Gastrocnemius medialis (tissue), 4 donors: Measurements from ENCODE around the gene WDR86. TPM values are rescaled to one million over a fixed set of nuclear protein-coding genes. Genes with fewer than 3 reads are reported as not detected.
A peak's percentile ranks its signal among the peaks of the same experiment; 100 is the strongest.

Experiments
- ATAC-seq, 2 donors: fragments of 150-250 bp; one replicate each; pipeline ENCODE4 v1.9.1; 2016
- DNase-seq, 2 donors: peaks; one replicate each; pipeline ENCODE4 v3.0.0-alpha.2; 2019
- H3K27ac ChIP-seq, 4 donors: fragments of 200-600 bp; sonication (generic); 1 replicate in 1 of 4; 2 replicates in 3 of 4; pipeline ENCODE4 v1.5.1; 2016 to 2018; ENCODE audit warnings: mild to moderate bottlenecking in 2 of 4, moderate library complexity in 1 of 4
- H3K27me3 ChIP-seq, 3 donors: fragments of 200-600 bp; sonication (generic) in 2 of 3; 1 replicate in 1 of 3; 2 replicates in 2 of 3; pipeline versions ENCODE4 v1.5.1 to v1.6.0; 2016 to 2019; ENCODE audit warnings: mild to moderate bottlenecking in 1 of 3, moderate library complexity in 1 of 3
- H3K36me3 ChIP-seq, 2 donors: fragments of 200-600 bp; sonication (generic) in 1 of 2; one replicate each; pipeline ENCODE4 v1.5.1; 2017 to 2018
- H3K4me1 ChIP-seq, 2 donors: fragments of 200-600 bp; sonication (generic) in 1 of 2; one replicate each; pipeline ENCODE4 v1.5.1; 2016 to 2017; ENCODE audit warnings: mild to moderate bottlenecking in 2 of 2
- H3K4me3 ChIP-seq, 4 donors: fragments of 200-600 bp; sonication (generic) in 3 of 4; 1 replicate in 1 of 4; 2 replicates in 3 of 4; pipeline ENCODE4 v1.5.1; 2016 to 2019; ENCODE audit warnings: mild to moderate bottlenecking in 2 of 4
- H3K9me3 ChIP-seq, 3 donors: fragments of 200-600 bp; sonication (generic) in 2 of 3; 1 replicate in 1 of 3; 2 replicates in 2 of 3; pipeline ENCODE4 v1.5.1; 2016 to 2019
- POLR2A ChIP-seq, 2 donors: fragments of 450-650 bp; IDR thresholded peaks; one replicate each; pipeline ENCODE4 v1.6.1; 2017; ENCODE audit warnings: antibody characterized with exemption in 2 of 2, mild to moderate bottlenecking in 2 of 2, moderate library complexity in 2 of 2
- in situ Hi-C, 4 donors: fragments of 200-750 bp; cut with MboI; loops; one replicate each; pipeline versions ENCODE4 v1.15.0 to v1.8.0; 2017; ENCODE audit warnings: low sequenced_read_pairs in 4 of 4
- intact Hi-C: fragments of 100-400 bp; cut with DNase I; formaldehyde crosslinking; loops from one replicate; pipeline ENCODE4 v1.15.1; 2023; ENCODE audit warnings: low total_unique reads
- total RNA-seq, 4 donors: library from RNA; depleted of rRNA; stranded (reverse); fragments of >200 nt; gene quantifications; one replicate each; pipeline versions ENCODE4 v1.1.0 to v1.2.3, GENCODE V29; 2016
- TF ChIP-seq, protein P1 (sequence below), 5 experiments: fragments of 450-650 bp in 3 of 5; fragments of 200-600 bp in 2 of 5; sonication (generic) in 2 of 5; IDR thresholded peaks in 4 of 5; conservative IDR thresholded peaks in 1 of 5; 1 replicate in 4 of 5; 2 replicates in 1 of 5; pipeline ENCODE4 v1.5.1; 2016 to 2019; ENCODE audit warnings: antibody characterized with exemption in 5 of 5, mild to moderate bottlenecking in 3 of 5, moderate library complexity in 3 of 5

WDR86 gene
- total RNA-seq, 4 donors from 2014 or later: 0.13 to 0.31 TPM; not detected in 2

DNA sequence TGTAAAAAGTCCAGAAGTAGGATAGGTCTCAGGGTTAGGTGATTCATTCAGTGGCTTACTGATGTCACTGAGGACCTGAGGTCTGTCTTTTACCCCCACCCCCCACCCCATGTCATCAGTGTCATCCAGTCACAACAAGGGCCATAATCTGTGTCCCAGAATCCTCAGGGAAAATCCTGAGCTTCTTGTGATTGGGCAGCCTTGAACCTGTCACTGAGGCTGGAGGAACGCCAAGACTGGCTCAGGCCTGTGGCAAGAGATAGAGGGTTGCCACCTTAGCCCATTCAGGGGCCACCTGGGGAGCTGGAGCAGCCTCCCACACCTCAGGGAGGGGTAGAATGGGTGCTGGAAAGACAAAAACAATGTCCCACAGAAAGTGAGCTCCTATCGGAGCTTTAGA, 38.6 kb downstream of the WDR86 start:
- ATAC-seq (no peak), DNase-seq (no peak)
- peaks cover 0 to 61% of the 10 kb centered on the region in 2 donors for H3K36me3 ChIP-seq
- TF ChIP-seq, protein P1, sequence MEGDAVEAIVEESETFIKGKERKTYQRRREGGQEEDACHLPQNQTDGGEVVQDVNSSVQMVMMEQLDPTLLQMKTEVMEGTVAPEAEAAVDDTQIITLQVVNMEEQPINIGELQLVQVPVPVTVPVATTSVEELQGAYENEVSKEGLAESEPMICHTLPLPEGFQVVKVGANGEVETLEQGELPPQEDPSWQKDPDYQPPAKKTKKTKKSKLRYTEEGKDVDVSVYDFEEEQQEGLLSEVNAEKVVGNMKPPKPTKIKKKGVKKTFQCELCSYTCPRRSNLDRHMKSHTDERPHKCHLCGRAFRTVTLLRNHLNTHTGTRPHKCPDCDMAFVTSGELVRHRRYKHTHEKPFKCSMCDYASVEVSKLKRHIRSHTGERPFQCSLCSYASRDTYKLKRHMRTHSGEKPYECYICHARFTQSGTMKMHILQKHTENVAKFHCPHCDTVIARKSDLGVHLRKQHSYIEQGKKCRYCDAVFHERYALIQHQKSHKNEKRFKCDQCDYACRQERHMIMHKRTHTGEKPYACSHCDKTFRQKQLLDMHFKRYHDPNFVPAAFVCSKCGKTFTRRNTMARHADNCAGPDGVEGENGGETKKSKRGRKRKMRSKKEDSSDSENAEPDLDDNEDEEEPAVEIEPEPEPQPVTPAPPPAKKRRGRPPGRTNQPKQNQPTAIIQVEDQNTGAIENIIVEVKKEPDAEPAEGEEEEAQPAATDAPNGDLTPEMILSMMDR (IDR thresholded peaks at IDR 0.05 in 4 of 5, conservative IDR thresholded peaks at IDR 0.05 in 1 of 5): no peak
- no peak for TF ChIP-seq POLR2A (IDR thresholded peaks at IDR 0.05)
- no peaks in the 10 kb centered on the region for H3K27me3 ChIP-seq
- intact Hi-C loops (no loop called here), in situ Hi-C loops (loop anchor here (25.0 kb wide), 1 partner anchor 391 kb away; no protein-coding TSS in a partner anchor)
- no peak overlapping the region for H3K4me3 ChIP-seq
- H3K27ac ChIP-seq: no peak overlapping the region
- peaks cover 0 to 3% of the 10 kb centered on the region in 2 donors for H3K4me1 ChIP-seq
- H3K9me3 ChIP-seq: no peaks in the 10 kb centered on the region

DNA sequence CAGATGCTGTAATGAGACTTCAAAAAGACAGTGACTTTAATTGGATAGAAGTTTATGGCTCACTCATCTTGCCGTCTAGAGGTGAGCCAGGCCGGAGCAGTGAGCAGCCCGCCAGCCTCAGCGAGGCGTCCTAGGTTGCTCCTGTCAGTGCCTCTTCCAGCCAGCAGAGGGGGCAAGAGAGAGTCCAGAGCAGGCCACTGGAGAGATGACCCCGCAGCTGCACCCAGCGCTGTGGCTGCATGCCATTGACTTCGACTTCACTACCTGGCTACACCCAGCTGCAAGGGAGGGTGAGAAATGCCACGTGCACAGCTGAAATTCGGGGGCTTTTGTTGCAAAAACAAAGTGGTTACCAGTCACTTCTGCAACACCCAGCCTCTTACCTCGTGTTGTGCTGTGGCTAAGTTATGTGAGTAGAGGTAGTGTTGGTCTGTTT, 41.7 kb downstream of the WDR86 start:
- no peaks in the 10 kb centered on the region for H3K27me3 ChIP-seq
- in situ Hi-C loops: loop anchor here (5.0 to 25.0 kb wide), 3 partner anchors 79 to 394 kb away; no protein-coding TSS in a partner anchor
- peaks cover 0 to 3% of the 10 kb centered on the region in 2 donors for H3K4me1 ChIP-seq
- no peak for TF ChIP-seq POLR2A (IDR thresholded peaks at IDR 0.05)
- TF ChIP-seq, protein P1 (IDR thresholded peaks at IDR 0.05 in 4 of 5, conservative IDR thresholded peaks at IDR 0.05 in 1 of 5): peak; percentile 86 to 95 (median 95)
- H3K27ac ChIP-seq: no peak overlapping the region
- peak; percentile 49 to 77 for DNase-seq
- intact Hi-C loops: loop anchor here (1.0 kb wide), 1 partner anchor 80 kb away; no protein-coding TSS in a partner anchor
- H3K4me3 ChIP-seq: no peak overlapping the region
- no peaks in the 10 kb centered on the region for H3K9me3 ChIP-seq
- peak; percentile 82 to 96 for ATAC-seq
- peaks cover 0 to 40% of the 10 kb centered on the region in 2 donors for H3K36me3 ChIP-seq

DNA sequence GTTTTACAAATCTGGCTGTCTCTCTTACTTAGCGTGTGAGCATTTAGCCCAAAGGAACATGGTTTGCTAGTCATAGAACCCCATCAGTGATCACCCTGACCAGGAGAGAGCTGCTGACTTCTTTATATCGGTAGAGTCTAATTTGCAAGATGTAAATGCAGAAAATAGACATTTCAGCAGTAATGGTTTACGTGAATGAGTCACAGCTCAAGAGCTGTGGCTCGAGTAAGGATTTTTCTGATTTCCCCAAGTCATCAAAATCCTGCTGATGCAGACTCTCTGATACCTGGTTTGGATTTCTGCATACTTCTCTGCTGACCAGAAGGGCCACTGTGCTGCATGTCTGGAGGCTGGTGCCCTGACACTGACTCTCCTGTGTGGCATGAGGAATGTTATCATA, 42.6 kb downstream of the WDR86 start:
- intact Hi-C loops (loop anchor here (2.0 kb wide), 1 partner anchor 394 kb away; no protein-coding TSS in a partner anchor), in situ Hi-C loops (loop anchor here (5.0 to 25.0 kb wide), 3 partner anchors 80 to 395 kb away; no protein-coding TSS in a partner anchor)
- peaks cover 0 to 3% of the 10 kb centered on the region in 2 donors for H3K4me1 ChIP-seq
- TF ChIP-seq, protein P1 (IDR thresholded peaks at IDR 0.05 in 4 of 5, conservative IDR thresholded peaks at IDR 0.05 in 1 of 5): no peak
- TF ChIP-seq POLR2A (IDR thresholded peaks at IDR 0.05): no peak
- H3K9me3 ChIP-seq: no peaks in the 10 kb centered on the region
- ATAC-seq (no peak), DNase-seq (no peak)
- no peaks in the 10 kb centered on the region for H3K27me3 ChIP-seq
- no peak overlapping the region for H3K4me3 ChIP-seq
- no peak overlapping the region for H3K27ac ChIP-seq
- peaks cover 0 to 43% of the 10 kb centered on the region in 2 donors for H3K36me3 ChIP-seq

DNA sequence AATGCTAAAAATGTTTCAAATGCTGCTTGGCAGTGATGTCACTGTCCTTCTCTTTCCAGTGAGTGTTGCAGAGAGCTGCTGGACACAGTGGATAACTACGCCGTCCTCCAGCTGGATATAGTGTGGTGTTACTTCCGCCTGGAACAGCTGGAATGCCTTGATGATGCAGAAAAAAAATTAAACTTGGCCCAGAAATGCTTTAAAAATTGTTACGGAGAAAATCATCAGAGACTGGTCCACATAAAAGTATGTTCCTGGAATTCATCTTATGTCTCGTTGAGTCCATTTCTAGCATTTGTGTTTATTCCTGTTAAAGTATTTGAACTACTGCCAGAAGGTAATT, 43.0 kb downstream of the WDR86 start:
- Histone ChIP-seq H3K4me1 (peaks cover 0 to 3% of the 10 kb centered on the region in 2 donors), H3K4me3 (no peak overlapping the region), H3K27ac (no peak overlapping the region), H3K9me3 (no peaks in the 10 kb centered on the region), H3K36me3 (peaks cover 0 to 44% of the 10 kb centered on the region in 2 donors), H3K27me3 (no peaks in the 10 kb centered on the region)
- TF ChIP-seq, protein P1 (IDR thresholded peaks at IDR 0.05 in 4 of 5, conservative IDR thresholded peaks at IDR 0.05 in 1 of 5): no peak
- no peak for TF ChIP-seq POLR2A (IDR thresholded peaks at IDR 0.05)
- ATAC-seq: no peak
- intact Hi-C loops: loop anchor here (2.0 kb wide), 1 partner anchor 394 kb away; no protein-coding TSS in a partner anchor
- DNase-seq: no peak
- in situ Hi-C loops: loop anchor here (5.0 to 25.0 kb wide), 3 partner anchors 80 to 395 kb away; no protein-coding TSS in a partner anchor
